Cardiac atrium fibroblast (primary cell): ENCODE data around the gene ZNF841. TPM values are rescaled to one million over a fixed set of nuclear protein-coding genes. Genes with fewer than 3 reads are reported as not detected.

Experiments
- total RNA-seq: library from RNA; depleted of rRNA; stranded (reverse); fragments of >200 nt; gene quantifications from 2 replicates; pipeline ENCODE4 v1.2.3, GENCODE V29; 2015

ZNF841 gene
- 20.4 and 21.5 TPM in 2 replicates for total RNA-seq

DNA sequence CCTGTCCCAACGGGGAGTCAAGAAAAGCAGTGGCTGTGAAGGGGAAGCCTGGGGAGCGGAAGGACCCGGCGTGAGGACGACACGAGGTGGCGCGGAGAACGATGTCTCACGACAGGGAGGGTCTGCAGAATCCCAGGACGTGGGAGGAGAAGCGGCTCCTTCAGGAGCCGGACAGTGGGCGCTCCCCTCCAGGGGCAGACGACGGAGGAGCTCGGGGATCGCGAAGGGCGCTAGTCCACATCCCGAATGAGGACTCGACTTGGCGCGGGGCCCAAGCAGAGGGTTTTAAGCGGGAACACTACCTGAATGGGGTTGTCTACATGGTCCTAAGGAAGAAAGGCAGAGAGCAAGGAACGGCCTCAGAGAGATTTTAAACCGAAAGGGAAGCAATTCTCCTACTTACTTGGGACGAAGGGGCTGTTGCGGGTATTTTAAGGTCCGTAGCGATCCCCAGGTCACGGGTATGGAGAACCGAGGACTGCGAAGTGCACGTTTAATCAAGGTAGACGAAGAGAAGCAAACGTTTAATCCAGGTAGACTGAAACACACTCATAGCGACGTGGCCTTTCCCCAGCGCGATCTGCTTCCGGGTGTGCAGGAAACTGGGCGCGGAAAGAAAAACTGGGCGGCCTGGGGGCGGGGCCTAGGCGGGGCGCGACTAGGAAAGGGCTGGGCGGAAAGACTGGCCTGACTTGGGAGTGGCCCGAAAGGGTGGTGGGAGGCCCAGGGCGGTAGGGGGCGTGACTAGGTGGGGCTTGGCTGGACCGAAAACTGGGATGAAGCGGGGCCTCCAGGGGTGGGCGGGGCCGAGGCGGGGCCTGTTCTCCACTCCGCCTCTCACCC, at the start of gene ZNF841:
Gene ZNF841, minus strand, starts transcription at position 594 of the 843 bp plus-strand sequence. CDS start 10,964 bp downstream, outside the sequence.

DNA sequence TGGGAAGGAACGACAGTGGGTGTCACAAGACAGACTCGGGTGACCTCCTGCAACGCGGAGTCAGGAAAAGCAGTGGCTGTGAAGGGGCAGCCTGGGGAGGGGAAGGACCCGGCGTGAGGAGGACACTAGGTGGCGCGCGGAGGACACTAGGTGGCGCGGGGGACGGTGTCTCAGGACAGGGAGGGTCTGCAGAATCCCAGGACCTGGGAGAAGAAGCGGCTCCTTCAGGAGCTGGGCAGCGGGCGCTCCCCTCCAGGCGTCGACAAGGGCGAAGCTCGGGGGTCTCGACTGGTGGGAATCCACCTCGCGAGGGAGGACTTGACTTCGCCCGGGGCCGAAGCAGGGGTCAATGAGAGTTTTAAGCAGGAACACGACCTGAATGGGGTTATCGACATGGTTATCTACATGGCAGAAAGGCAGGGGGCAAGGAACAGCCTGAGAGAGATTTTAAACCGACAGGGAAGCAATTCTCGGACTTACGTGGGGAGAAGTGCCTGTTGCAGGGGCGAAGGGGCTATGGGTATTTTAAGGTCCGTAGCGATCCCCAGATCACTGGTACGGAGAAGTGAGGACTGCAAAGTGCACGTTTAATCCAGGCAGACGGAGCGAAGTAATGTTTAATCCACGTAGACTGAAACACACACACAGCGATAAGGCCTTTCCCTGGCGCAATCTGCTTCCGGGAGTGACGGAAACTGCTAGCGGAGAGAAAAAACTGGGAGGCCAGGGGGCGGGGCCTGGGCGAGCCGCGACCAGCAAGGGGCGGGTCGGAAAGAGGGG, 43.9 kb upstream of the ZNF841 start, which contains the start of gene ZNF616:
Gene ZNF616, minus strand, starts transcription at position 687 of the 780 bp plus-strand sequence. CDS start 9,426 bp downstream, outside the sequence.

GRCh38 chr19:52048555-52049501, 46.7 kb downstream of the ZNF841 start, which contains the start of gene ZNF432:
ZNF432 (minus strand) TSS chr19:52048838; CDS start chr19:52046868, 1,970 bp downstream.

GRCh38 chr19:52028027-52028779, 67.4 kb downstream of the ZNF841 start, which contains the start of gene ZNF614:
ZNF614 (minus strand) TSS chr19:52028379; CDS start chr19:52025745, 2,634 bp downstream.

Other genes with a start within 250 kb of the ZNF841 start
- gene ZNF577, start 207.8 kb downstream of the ZNF841 start, total RNA-seq = 5.2 and 13.0 TPM in 2 replicates
- gene ZNF649, start 190.7 kb downstream of the ZNF841 start, total RNA-seq = 4.7 and 9.1 TPM in 2 replicates
- 9.6 and 11.2 TPM in 2 replicates for gene ZNF613, start 168.3 kb downstream of the ZNF841 start, total RNA-seq
- 6.9 and 7.1 TPM in 2 replicates for gene ZNF350, start 108.9 kb downstream of the ZNF841 start, total RNA-seq
- 9.6 and 17.3 TPM in 2 replicates for gene ZNF615, start 87.6 kb downstream of the ZNF841 start, total RNA-seq
- gene ZNF614, start 67.4 kb downstream of the ZNF841 start, total RNA-seq = 8.5 and 8.7 TPM in 2 replicates
- 3.1 and 5.8 TPM in 2 replicates for gene ZNF432, start 46.9 kb downstream of the ZNF841 start, total RNA-seq
- gene ZNF616, start 44.2 kb upstream of the ZNF841 start, total RNA-seq = 5.4 and 8.4 TPM in 2 replicates
- 3.1 and 11.0 TPM in 2 replicates for gene ZNF836, start 75.9 kb upstream of the ZNF841 start, total RNA-seq
- gene PPP2R1A, start 94.3 kb upstream of the ZNF841 start, total RNA-seq = 212 and 214 TPM in 2 replicates
- 4.3 and 5.5 TPM in 2 replicates for gene ZNF766, start 173.8 kb upstream of the ZNF841 start, total RNA-seq
- gene ZNF480, start 201.4 kb upstream of the ZNF841 start, total RNA-seq = 4.5 and 9.7 TPM in 2 replicates
- gene ZNF610, start 240.5 kb upstream of the ZNF841 start, total RNA-seq = 3.2 and 3.4 TPM in 2 replicates